ENCODE data around the gene AKR7A2.

The AKR7A2 gene

GRCh38 chr1:19311931-19312781, at the start of gene AKR7A2, which contains the start of gene SLC66A1:
AKR7A2 (minus strand) TSS chr1:19312144; CDS start chr1:19312124, 20 bp downstream.
SLC66A1 (plus strand) TSS chr1:19312326; CDS start chr1:19317678, 5,352 bp downstream.
- peak; percentile 78 for DNase-seq

- peak; percentile 93 for DNase-seq
Observed at GRCh38 chr1:19360843-19361610, 49.1 kb upstream of the AKR7A2 start.

GRCh38 chr1:19360432-19360831, 48.5 kb upstream of the AKR7A2 start:
- DNase-seq = no peak

- DNase-seq = peak; percentile 60
Observed at GRCh38 chr1:19360016-19360415, 48.1 kb upstream of the AKR7A2 start.

- DNase-seq = no peak
Observed at GRCh38 chr1:19359357-19359756, 47.4 kb upstream of the AKR7A2 start.

- DNase-seq = no peak
Observed at GRCh38 chr1:19358710-19359109, 46.8 kb upstream of the AKR7A2 start.

GRCh38 chr1:19357299-19357986, 45.5 kb upstream of the AKR7A2 start:
- DNase-seq = no peak

- DNase-seq = no peak
Observed at GRCh38 chr1:19356266-19356665, 44.3 kb upstream of the AKR7A2 start.

GRCh38 chr1:19354531-19354981, 42.6 kb upstream of the AKR7A2 start:
- DNase-seq = no peak

- DNase-seq = no peak
Observed at GRCh38 chr1:19353596-19353995, 41.7 kb upstream of the AKR7A2 start.

GRCh38 chr1:19352839-19353238, 40.9 kb upstream of the AKR7A2 start:
- no peak for DNase-seq

GRCh38 chr1:19351873-19352272, 39.9 kb upstream of the AKR7A2 start:
- no peak for DNase-seq

GRCh38 chr1:19350566-19350965, 38.6 kb upstream of the AKR7A2 start:
- no peak for DNase-seq

- DNase-seq = no peak
Observed at GRCh38 chr1:19349999-19350398, 38.1 kb upstream of the AKR7A2 start.

- DNase-seq = peak; percentile 49
Observed at GRCh38 chr1:19348441-19349198, 36.7 kb upstream of the AKR7A2 start.

GRCh38 chr1:19347533-19348172, 35.7 kb upstream of the AKR7A2 start:
- DNase-seq = no peak

GRCh38 chr1:19346026-19346425, 34.1 kb upstream of the AKR7A2 start:
- DNase-seq = no peak

- no peak for DNase-seq
Observed at GRCh38 chr1:19345391-19345790, 33.4 kb upstream of the AKR7A2 start.

- no peak for DNase-seq
Observed at GRCh38 chr1:19344831-19345230, 32.9 kb upstream of the AKR7A2 start.

GRCh38 chr1:19344372-19344810, 32.4 kb upstream of the AKR7A2 start:
- DNase-seq = peak; percentile 73

GRCh38 chr1:19343617-19344350, 31.8 kb upstream of the AKR7A2 start:
- DNase-seq = no peak
